Peyer's patch (tissue), 4 donors: ENCODE data around the gene SPATS2. TPM values are rescaled to one million over a fixed set of nuclear protein-coding genes. Genes with fewer than 3 reads are reported as not detected.
A peak's percentile ranks its signal among the peaks of the same experiment; 100 is the strongest.

Experiments used
- DNase-seq, 3 donors: peaks; one replicate each; pipeline ENCODE4 v3.0.0-alpha.2; 2017 to 2019
- H3K27ac ChIP-seq, 4 donors: fragments of 200-600 bp; sonication (generic); one replicate each; pipeline ENCODE4 v1.5.1; 2016 to 2019
- H3K27me3 ChIP-seq, 2 donors: fragments of 200-600 bp; sonication (generic); one replicate each; pipeline ENCODE4 v1.5.1; 2019
- H3K36me3 ChIP-seq, 3 donors: fragments of 200-600 bp; sonication (generic); one replicate each; pipeline ENCODE4 v1.5.1; 2016 to 2019
- H3K4me1 ChIP-seq, 4 donors: fragments of 200-600 bp; sonication (generic); one replicate each; pipeline ENCODE4 v1.5.1; 2016 to 2019
- H3K4me3 ChIP-seq, 4 donors: fragments of 200-600 bp; sonication (generic); 1 replicate in 3 of 4; 2 replicates in 1 of 4; pipeline ENCODE4 v1.5.1; 2016 to 2019; ENCODE audit warnings: mild to moderate bottlenecking in 1 of 4
- H3K9me3 ChIP-seq, 4 donors: fragments of 200-600 bp; sonication (generic); one replicate each; pipeline ENCODE4 v1.5.1; 2016 to 2019; ENCODE audit warnings: mild to moderate bottlenecking in 1 of 4
- CTCF ChIP-seq, 6 experiments: fragments of 450-650 bp in 4 of 6; fragments of 200-600 bp in 2 of 6; sonication (generic) in 1 of 6; IDR thresholded peaks; one replicate each; pipeline ENCODE4 v1.5.1; 2017 to 2019; ENCODE audit warnings: antibody characterized with exemption in 6 of 6, mild to moderate bottlenecking in 3 of 6, moderate library complexity in 1 of 6
- POLR2A ChIP-seq, 2 donors: fragments of 450-650 bp; IDR thresholded peaks; one replicate each; pipeline ENCODE4 v1.5.1; 2017; ENCODE audit warnings: antibody characterized with exemption in 2 of 2, mild to moderate bottlenecking in 2 of 2, moderate library complexity in 2 of 2
- total RNA-seq, 4 donors: library from RNA; depleted of rRNA; stranded (reverse); fragments of >200 nt; gene quantifications; one replicate each; pipeline ENCODE4 v1.1.0, GENCODE V29; 2016

SPATS2 gene
- total RNA-seq, 4 donors from 2014 or later = 20.2 to 49.5 (median 24.8) TPM

GRCh38 chr12:49562831-49563230 is 195.6 kb downstream of the SPATS2 start:
- Histone ChIP-seq H3K9me3 (no peaks in the 10 kb centered on the region), H3K4me1 (peaks cover 0 to 13% (median 4%) of the 10 kb centered on the region in 4 donors), H3K4me3 (no peak overlapping the region), H3K36me3 (peaks cover 0 to 76% (median 0%) of the 10 kb centered on the region in 3 donors), H3K27ac (no peak overlapping the region), H3K27me3 (no peaks in the 10 kb centered on the region)
- DNase-seq = peak in 1 of 3 donors; percentile 43
- no peak for TF ChIP-seq CTCF (IDR thresholded peaks at IDR 0.05)
- no peak for TF ChIP-seq POLR2A (IDR thresholded peaks at IDR 0.05)

- no peak overlapping the region for H3K4me3 ChIP-seq
- no peak for DNase-seq
- TF ChIP-seq CTCF (IDR thresholded peaks at IDR 0.05) (no peak), POLR2A (IDR thresholded peaks at IDR 0.05) (no peak)
These were observed 196.9 kb downstream of the SPATS2 start for GRCh38 chr12:49563951-49564685.

GRCh38 chr12:49564686-49565405 is 197.6 kb downstream of the SPATS2 start:
- Histone ChIP-seq H3K27ac (no peak overlapping the region), H3K9me3 (no peaks in the 10 kb centered on the region), H3K4me1 (peaks cover 0 to 19% (median 4%) of the 10 kb centered on the region in 4 donors), H3K27me3 (no peaks in the 10 kb centered on the region), H3K36me3 (peaks cover 0 to 57% (median 0%) of the 10 kb centered on the region in 3 donors), H3K4me3 (no peak overlapping the region)
- no peak for TF ChIP-seq POLR2A (IDR thresholded peaks at IDR 0.05)
- TF ChIP-seq CTCF (IDR thresholded peaks at IDR 0.05) = no peak
- peak in 1 of 3 donors; percentile 37 for DNase-seq

More at GRCh38 chr12:49563951-49564685, 196.9 kb downstream of the SPATS2 start:
- Histone ChIP-seq H3K27me3 (no peaks in the 10 kb centered on the region), H3K27ac (no peak overlapping the region), H3K4me1 (peaks cover 0 to 17% (median 4%) of the 10 kb centered on the region in 4 donors), H3K9me3 (no peaks in the 10 kb centered on the region), H3K36me3 (peaks cover 0 to 65% (median 0%) of the 10 kb centered on the region in 3 donors)

- H3K36me3 ChIP-seq = peaks cover 0 to 49% (median 0%) of the 10 kb centered on the region in 3 donors
- H3K27me3 ChIP-seq = no peaks in the 10 kb centered on the region
- TF ChIP-seq CTCF (IDR thresholded peaks at IDR 0.05) = no peak
- no peak for TF ChIP-seq POLR2A (IDR thresholded peaks at IDR 0.05)
- DNase-seq = no peak
- peaks cover 0 to 19% (median 4%) of the 10 kb centered on the region in 4 donors for H3K4me1 ChIP-seq
- no peak overlapping the region for H3K4me3 ChIP-seq
- no peak overlapping the region for H3K27ac ChIP-seq
- H3K9me3 ChIP-seq = no peaks in the 10 kb centered on the region
These were observed 198.4 kb downstream of the SPATS2 start for GRCh38 chr12:49565406-49566265.

GRCh38 chr12:49566361-49566760 is 199.1 kb downstream of the SPATS2 start:
- H3K27ac ChIP-seq = no peak overlapping the region
- H3K4me1 ChIP-seq = peaks cover 0 to 19% (median 4%) of the 10 kb centered on the region in 4 donors

More at GRCh38 chr12:49566361-49566760, 199.1 kb downstream of the SPATS2 start:
- TF ChIP-seq CTCF (IDR thresholded peaks at IDR 0.05) = no peak
- no peak for TF ChIP-seq POLR2A (IDR thresholded peaks at IDR 0.05)
- Histone ChIP-seq H3K9me3 (no peaks in the 10 kb centered on the region), H3K4me3 (no peak overlapping the region), H3K36me3 (peaks cover 0 to 42% (median 0%) of the 10 kb centered on the region in 3 donors), H3K27me3 (no peaks in the 10 kb centered on the region)
- DNase-seq = no peak
